ENCODE measurements around the gene MYCN.
A peak's percentile ranks its signal among the peaks of the same experiment; 100 is the strongest.

MYCN gene

GRCh38 chr2:15939854-15940660 is at the start of gene MYCN:
TSS of gene MYCN (plus strand) at chr2:15940550. CDS start at chr2:15942065, 1,515 bp downstream.
- peaks cover 20 to 50% (median 44%) of the 10 kb centered on the region in 10 experiments for H3K4me1 ChIP-seq
- H3K36me3 ChIP-seq: no peaks in the 10 kb centered on the region
- TF ChIP-seq Cebpa-rat (IDR thresholded peaks at IDR 0.05): peak in 2 of 11 experiments; percentile 34 to 70; a peak in 2 of 22 replicates
- no peaks in the 10 kb centered on the region for H3K9me3 ChIP-seq (replicated peaks in 1 of 11)
- H3K27ac ChIP-seq: peak within 1 kb of the TSS in 8 of 11 experiments; percentile 28 to 59 (median 46); a peak in 10 of 22 replicates
- H4K20me1 ChIP-seq: peaks cover 0 to 32% (median 26%) of the 10 kb centered on the region in 11 experiments; a peak in 13 of 22 replicates
- H3K4me3 ChIP-seq: peak within 1 kb of the TSS; percentile 58 to 72 (median 66)
- H3K4me2 ChIP-seq: peak within 1 kb of the TSS; percentile 97 to 100 (median 99)
- H3K9ac ChIP-seq: peak within 1 kb of the TSS in 10 of 11 experiments; percentile 5 to 75 (median 65); a peak in 20 of 22 replicates
- H3K27me3 ChIP-seq: peaks cover 33 to 53% (median 40%) of the 10 kb centered on the region in 11 experiments

- Histone ChIP-seq H3K27me3 (no peaks in the 10 kb centered on the region), H4K20me1 (no peaks in the 10 kb centered on the region), H3K36me3 (no peaks in the 10 kb centered on the region), H3K4me3 (no peak overlapping the region), H3K27ac (no peak overlapping the region), H3K4me1 (no peaks in the 10 kb centered on the region), H3K9me3 (replicated peaks in 1 of 11) (peaks cover 0 to 7% (median 4%) of the 10 kb centered on the region in 11 experiments; a peak in 18 of 22 replicates), H3K4me2 (no peak overlapping the region), H3K9ac (no peak overlapping the region)
- TF ChIP-seq Cebpa-rat (IDR thresholded peaks at IDR 0.05): peak in 1 of 11 experiments; percentile 48; a peak in 2 of 22 replicates
Observed at GRCh38 chr2:15890936-15891905, 49.1 kb upstream of the MYCN start.

- Histone ChIP-seq H3K36me3 (no peaks in the 10 kb centered on the region), H3K4me3 (no peak overlapping the region), H3K4me1 (no peaks in the 10 kb centered on the region), H4K20me1 (no peaks in the 10 kb centered on the region), H3K9me3 (replicated peaks in 1 of 11) (peaks cover 9 to 17% (median 14%) of the 10 kb centered on the region in 11 experiments), H3K9ac (no peak overlapping the region), H3K27ac (no peak overlapping the region), H3K4me2 (no peak overlapping the region), H3K27me3 (no peaks in the 10 kb centered on the region)
- no peak for TF ChIP-seq Cebpa-rat (IDR thresholded peaks at IDR 0.05)
Observed at GRCh38 chr2:15892151-15892880, 48.0 kb upstream of the MYCN start.

- Histone ChIP-seq H3K27ac (no peak overlapping the region), H4K20me1 (no peaks in the 10 kb centered on the region), H3K4me2 (no peak overlapping the region), H3K9me3 (replicated peaks in 1 of 11) (peaks cover 16 to 25% (median 22%) of the 10 kb centered on the region in 11 experiments), H3K4me3 (no peak overlapping the region), H3K9ac (no peak overlapping the region), H3K4me1 (no peaks in the 10 kb centered on the region), H3K36me3 (no peaks in the 10 kb centered on the region), H3K27me3 (no peaks in the 10 kb centered on the region)
- no peak for TF ChIP-seq Cebpa-rat (IDR thresholded peaks at IDR 0.05)
Observed at GRCh38 chr2:15893085-15893484, 47.3 kb upstream of the MYCN start.

- Histone ChIP-seq H3K9me3 (replicated peaks in 1 of 11) (peaks cover 24 to 32% (median 30%) of the 10 kb centered on the region in 11 experiments), H3K27ac (no peak overlapping the region), H3K36me3 (no peaks in the 10 kb centered on the region), H4K20me1 (no peaks in the 10 kb centered on the region), H3K4me1 (no peaks in the 10 kb centered on the region), H3K9ac (no peak overlapping the region), H3K27me3 (no peaks in the 10 kb centered on the region), H3K4me2 (no peak overlapping the region), H3K4me3 (no peak overlapping the region)
- TF ChIP-seq Cebpa-rat (IDR thresholded peaks at IDR 0.05): no peak
Observed at GRCh38 chr2:15893689-15894480, 46.5 kb upstream of the MYCN start.

- no peaks in the 10 kb centered on the region for H3K27me3 ChIP-seq
- H3K4me1 ChIP-seq: no peaks in the 10 kb centered on the region
- H3K36me3 ChIP-seq: no peaks in the 10 kb centered on the region
- no peak for TF ChIP-seq Cebpa-rat (IDR thresholded peaks at IDR 0.05)
- H3K9ac ChIP-seq: no peak overlapping the region
- no peaks in the 10 kb centered on the region for H4K20me1 ChIP-seq
- no peak overlapping the region for H3K4me3 ChIP-seq
- peaks cover 26 to 38% (median 34%) of the 10 kb centered on the region in 11 experiments for H3K9me3 ChIP-seq (replicated peaks in 1 of 11)
- no peak overlapping the region for H3K4me2 ChIP-seq
- H3K27ac ChIP-seq: no peak overlapping the region
Observed at GRCh38 chr2:15894481-15895144, 45.7 kb upstream of the MYCN start.

GRCh38 chr2:15895615-15896469 is 44.5 kb upstream of the MYCN start:
- H3K9me3 ChIP-seq (replicated peaks in 1 of 11): peaks cover 26 to 46% (median 36%) of the 10 kb centered on the region in 11 experiments
- no peak overlapping the region for H3K4me2 ChIP-seq
- no peak overlapping the region for H3K4me3 ChIP-seq
- H3K27ac ChIP-seq: no peak overlapping the region
- H3K36me3 ChIP-seq: no peaks in the 10 kb centered on the region
- no peaks in the 10 kb centered on the region for H4K20me1 ChIP-seq
- H3K4me1 ChIP-seq: no peaks in the 10 kb centered on the region
- H3K27me3 ChIP-seq: no peaks in the 10 kb centered on the region
- H3K9ac ChIP-seq: no peak overlapping the region
- no peak for TF ChIP-seq Cebpa-rat (IDR thresholded peaks at IDR 0.05)
